ENCODE measurements around the gene NPY5R. TPM values are rescaled to one million over a fixed set of nuclear protein-coding genes. Genes with fewer than 3 reads are reported as not detected.

The NPY5R gene
- total RNA-seq, 1 experiment from 2014 or later: not detected

GRCh38 chr4:163384434-163384833, 40.7 kb downstream of the NPY5R start:
- no peak for DNase-seq (ENCODE audit: low read depth)

- no peak for DNase-seq (ENCODE audit: low read depth)
Measured at GRCh38 chr4:163384926-163385325, 41.2 kb downstream of the NPY5R start.

GRCh38 chr4:163385466-163385865, 41.8 kb downstream of the NPY5R start:
- no peak for DNase-seq (ENCODE audit: low read depth)

- peak; percentile 10 for DNase-seq (ENCODE audit: low read depth)
Measured at GRCh38 chr4:163391756-163392155, 48.1 kb downstream of the NPY5R start.

GRCh38 chr4:163392328-163392727, 48.6 kb downstream of the NPY5R start:
- DNase-seq (ENCODE audit: low read depth): no peak

- DNase-seq (ENCODE audit: low read depth): no peak
Measured at GRCh38 chr4:163393471-163393870, 49.8 kb downstream of the NPY5R start.

- peak; percentile 41 for DNase-seq (ENCODE audit: low read depth)
Measured at GRCh38 chr4:163395055-163395454, 51.4 kb downstream of the NPY5R start.

- peak; percentile 21 for DNase-seq (ENCODE audit: low read depth)
Measured at GRCh38 chr4:163395758-163396157, 52.1 kb downstream of the NPY5R start.

- no peak for DNase-seq (ENCODE audit: low read depth)
Measured at GRCh38 chr4:163398238-163398637, 54.5 kb downstream of the NPY5R start.

GRCh38 chr4:163400911-163401310, 57.2 kb downstream of the NPY5R start:
- no peak for DNase-seq (ENCODE audit: low read depth)

Other genes with a start within 250 kb of the NPY5R start
- 9.5 and 20.4 TPM in 2 replicates for gene NAF1, start 177.0 kb upstream of the NPY5R start, total RNA-seq (2014; rRNA removed; shearing (Covaris generic))
- 0.20 and 0.27 TPM in 2 replicates for gene NPY1R, start 11.3 kb upstream of the NPY5R start, total RNA-seq (2014; rRNA removed; shearing (Covaris generic))
- gene TKTL2, start 129.9 kb downstream of the NPY5R start, total RNA-seq (2014; rRNA removed; shearing (Covaris generic)): not detected in 2 replicates
- gene TMA16, start 150.8 kb downstream of the NPY5R start, total RNA-seq (2014; rRNA removed; shearing (Covaris generic)): 56.3 and 67.1 TPM in 2 replicates